DOHH2 (cell line): ENCODE results near the gene ALK.

Experiments used
- H3F3A ChIP-seq: fragments of 200-600 bp; sonication (generic), shearing (Covaris generic); 2 replicates; pipeline ENCODE4 v1.6.0; 2016; ENCODE audit warnings: antibody characterized with exemption, mild to moderate bottlenecking; ENCODE audit not compliant: control insufficient read depth, insufficient read depth
- H3K27ac ChIP-seq: fragments of 200-600 bp; sonication (generic); 2 replicates; pipeline ENCODE4 v1.5.1; 2014; ENCODE audit warnings: low read depth, mild to moderate bottlenecking, low read length, moderate library complexity
- H3K27me3 ChIP-seq: fragments of 200-600 bp; sonication (generic); 2 replicates; pipeline ENCODE4 v1.6.1; 2014; ENCODE audit warnings: mild to moderate bottlenecking, low read length, mixed read lengths; ENCODE audit not compliant: control insufficient read depth
- H3K36me3 ChIP-seq: fragments of 200-600 bp; sonication (generic); 2 replicates; pipeline ENCODE4 v1.6.1; 2014; ENCODE audit warnings: mild to moderate bottlenecking, low read length, moderate library complexity, mixed read lengths; ENCODE audit not compliant: control insufficient read depth
- H3K4me1 ChIP-seq: fragments of 200-600 bp; sonication (generic); 2 replicates; pipeline ENCODE4 v1.6.1; 2014; ENCODE audit warnings: mild to moderate bottlenecking, low read length, mixed read lengths; ENCODE audit not compliant: control insufficient read depth
- H3K4me2 ChIP-seq: fragments of 200-600 bp; sonication (generic); 2 replicates; pipeline ENCODE4 v1.6.0; 2014; ENCODE audit warnings: mild to moderate bottlenecking, low read length, moderate library complexity
- H3K4me3 ChIP-seq: fragments of 200-600 bp; sonication (generic); 2 replicates; pipeline ENCODE4 v1.5.1; 2014; ENCODE audit warnings: mild to moderate bottlenecking, low read length, mixed read lengths
- H3K79me2 ChIP-seq: fragments of 200-600 bp; sonication (generic); 2 replicates; pipeline ENCODE4 v1.6.1; 2014; ENCODE audit warnings: mild to moderate bottlenecking, low read length, mixed read lengths; ENCODE audit not compliant: control insufficient read depth
- H3K9me2 ChIP-seq: fragments of 200-600 bp; sonication (generic); replicated peaks from 2 replicates; pipeline ENCODE4 v1.6.1; 2014; ENCODE audit warnings: mild to moderate bottlenecking, low read length, mixed read lengths; ENCODE audit not compliant: control insufficient read depth
- H3K9me3 ChIP-seq: fragments of 200-600 bp; sonication (generic); 2 replicates; pipeline ENCODE4 v1.6.1; 2014; ENCODE audit warnings: antibody characterized with exemption, low read length, mixed read lengths; ENCODE audit not compliant: control insufficient read depth, insufficient read depth
- H4K20me1 ChIP-seq: fragments of 200-600 bp; sonication (generic); 2 replicates; pipeline ENCODE4 v1.6.0; 2014; ENCODE audit warnings: low read depth, mild to moderate bottlenecking, antibody characterized with exemption, low read length, moderate library complexity; ENCODE audit not compliant: control insufficient read depth, insufficient read depth
- CTCF ChIP-seq: fragments of 200-600 bp; sonication (generic); IDR thresholded peaks from one replicate; pipeline ENCODE4 v1.5.1; 2014; ENCODE audit warnings: antibody characterized with exemption, mild to moderate bottlenecking, low read depth, low read length; ENCODE audit not compliant: poor library complexity, severe bottlenecking
- EZH2phosphoT487 ChIP-seq: fragments of 200-600 bp; sonication (generic); IDR thresholded peaks from 2 replicates; pipeline ENCODE4 v1.6.1; 2017; ENCODE audit warnings: borderline replicate concordance, mild to moderate bottlenecking, antibody characterized with exemption, low read length, moderate library complexity, mixed read lengths

ALK gene

GRCh38 chr2:29224693-29225551 is 696.5 kb downstream of the ALK start:
- Histone ChIP-seq H3K4me3 (no peak overlapping the region), H3K27me3 (no peaks in the 10 kb centered on the region), H3K27ac (no peak overlapping the region), H4K20me1 (no peaks in the 10 kb centered on the region), H3F3A (no peaks in the 10 kb centered on the region), H3K9me3 (no peaks in the 10 kb centered on the region), H3K79me2 (no peaks in the 10 kb centered on the region), H3K9me2 (no peaks in the 10 kb centered on the region), H3K36me3 (no peaks in the 10 kb centered on the region), H3K4me1 (no peaks in the 10 kb centered on the region), H3K4me2 (no peak overlapping the region)
- no peak for TF ChIP-seq EZH2phosphoT487
- no peak for TF ChIP-seq CTCF

GRCh38 chr2:29223851-29224692 is 697.3 kb downstream of the ALK start:
- TF ChIP-seq CTCF (no peak), EZH2phosphoT487 (no peak)
- H3K4me2 ChIP-seq = no peak overlapping the region
- H3F3A ChIP-seq = no peaks in the 10 kb centered on the region
- no peaks in the 10 kb centered on the region for H3K79me2 ChIP-seq
- no peaks in the 10 kb centered on the region for H3K27me3 ChIP-seq
- no peak overlapping the region for H3K27ac ChIP-seq
- H3K36me3 ChIP-seq = no peaks in the 10 kb centered on the region
- no peaks in the 10 kb centered on the region for H3K4me1 ChIP-seq
- no peaks in the 10 kb centered on the region for H4K20me1 ChIP-seq
- H3K4me3 ChIP-seq = no peak overlapping the region
- no peaks in the 10 kb centered on the region for H3K9me2 ChIP-seq
- no peaks in the 10 kb centered on the region for H3K9me3 ChIP-seq

- H3K79me2 ChIP-seq = no peaks in the 10 kb centered on the region
- H3K4me1 ChIP-seq = no peaks in the 10 kb centered on the region
- no peaks in the 10 kb centered on the region for H3K9me3 ChIP-seq
- H3K4me3 ChIP-seq = no peak overlapping the region
- H4K20me1 ChIP-seq = no peaks in the 10 kb centered on the region
- no peaks in the 10 kb centered on the region for H3K27me3 ChIP-seq
- H3K4me2 ChIP-seq = no peak overlapping the region
- H3K27ac ChIP-seq = no peak overlapping the region
- TF ChIP-seq EZH2phosphoT487 (no peak), CTCF (no peak)
- no peaks in the 10 kb centered on the region for H3K36me3 ChIP-seq
- H3F3A ChIP-seq = no peaks in the 10 kb centered on the region
- H3K9me2 ChIP-seq = no peaks in the 10 kb centered on the region
Observed at GRCh38 chr2:29223257-29223656, 698.1 kb downstream of the ALK start.
